HepG2 (cell line): ENCODE results near the gene WNK4. TPM values are rescaled to one million over a fixed set of nuclear protein-coding genes. Genes with fewer than 3 reads are reported as not detected.

Source experiments
- AHR ChIP-seq: IDR thresholded peaks from 2 replicates; pipeline ENCODE4 v1.6.1; 2018; ENCODE audit warnings: missing genetic modification reagents, missing compliant biosample characterization
- ARNT ChIP-seq: fragments of 450-650 bp; IDR thresholded peaks from 2 replicates; pipeline ENCODE4 v1.6.1; 2017
- BRF2 ChIP-seq: sonication (generic); formaldehyde crosslinking; IDR thresholded peaks from 2 replicates; pipeline ENCODE4 v1.8.1; 2022; ENCODE audit warnings: mild to moderate bottlenecking, missing genetic modification reagents
- CC2D1A ChIP-seq: sonication (generic); formaldehyde crosslinking; IDR thresholded peaks from 2 replicates; pipeline ENCODE4 v1.8.1; 2023; ENCODE audit warnings: mild to moderate bottlenecking, missing genetic modification reagents
- ELF4 ChIP-seq: sonication (generic); formaldehyde crosslinking; IDR thresholded peaks from 2 replicates; pipeline ENCODE4 v1.5.0; 2020; ENCODE audit warnings: missing genetic modification reagents, mild to moderate bottlenecking, moderate library complexity, borderline replicate concordance
- ETV6 ChIP-seq: sonication (generic); formaldehyde crosslinking; conservative IDR thresholded peaks from 2 replicates; pipeline ENCODE4 v1.4.0; 2020; ENCODE audit warnings: missing genetic modification reagents
- FOXA3 ChIP-seq: IDR thresholded peaks from 2 replicates; pipeline ENCODE4 v1.6.1; 2016; ENCODE audit warnings: missing genetic modification reagents, missing compliant biosample characterization
- HMGXB3 ChIP-seq: sonication (generic); formaldehyde crosslinking; IDR thresholded peaks from 2 replicates; pipeline ENCODE4 v1.4.0; 2020; ENCODE audit warnings: missing genetic modification reagents, borderline replicate concordance
- NCOR1 ChIP-seq: fragments of 200-600 bp; sonication (generic); IDR thresholded peaks from 2 replicates; pipeline ENCODE4 v1.7.0; 2017; ENCODE audit warnings: antibody characterized with exemption, low read length, borderline replicate concordance
- RBFOX2 ChIP-seq: fragments of 200-400 bp; formaldehyde crosslinking; IDR thresholded peaks from 2 replicates; pipeline ENCODE4 v1.6.1; 2017; ENCODE audit warnings: low read depth, mild to moderate bottlenecking, low read length
- TFE3 ChIP-seq: IDR thresholded peaks from 2 replicates; pipeline ENCODE4 v1.6.1; 2016
- ZBTB3 ChIP-seq: sonication (generic); formaldehyde crosslinking; IDR thresholded peaks from 2 replicates; pipeline ENCODE4 v1.4.0; 2020; ENCODE audit warnings: low read depth, mild to moderate bottlenecking, moderate library complexity, missing genetic modification reagents, borderline replicate concordance
- ZBTB37 ChIP-seq: sonication (generic); formaldehyde crosslinking; IDR thresholded peaks from 2 replicates; pipeline ENCODE4 v1.4.0; 2020; ENCODE audit warnings: mild to moderate bottlenecking, missing genetic modification reagents
- ZNF143 ChIP-seq: sonication (generic); formaldehyde crosslinking; IDR thresholded peaks from 2 replicates; pipeline ENCODE4 v1.4.0; 2020; ENCODE audit warnings: missing genetic modification reagents
- ZNF17 ChIP-seq: sonication (generic); formaldehyde crosslinking; IDR thresholded peaks from 2 replicates; pipeline ENCODE4 v1.5.0; 2020; ENCODE audit warnings: mild to moderate bottlenecking, missing genetic modification reagents
- ZNF562 ChIP-seq: sonication (generic); formaldehyde crosslinking; IDR thresholded peaks from 2 replicates; pipeline ENCODE4 v1.8.0; 2022; ENCODE audit warnings: missing genetic modification reagents, borderline replicate concordance
- ZNF724P ChIP-seq: sonication (generic); formaldehyde crosslinking; IDR thresholded peaks from 2 replicates; pipeline ENCODE4 v1.8.0; 2022; ENCODE audit warnings: missing genetic modification reagents, borderline replicate concordance
- ZNF790 ChIP-seq: sonication (generic); formaldehyde crosslinking; IDR thresholded peaks from 2 replicates; pipeline ENCODE4 v1.8.0; 2022; ENCODE audit warnings: missing genetic modification reagents, mild to moderate bottlenecking, borderline replicate concordance
- ZSCAN22 ChIP-seq: sonication (generic); formaldehyde crosslinking; IDR thresholded peaks from 2 replicates; pipeline ENCODE4 v1.4.0; 2020; ENCODE audit warnings: mild to moderate bottlenecking, missing genetic modification reagents
- polyA plus RNA-seq, 8 experiments: library from polyadenylated mRNA; depleted of rRNA in 3 of 8; stranded (reverse) in 7 of 8; unstranded in 1 of 8; fragments of >200 nt; fragmentation: Illumina TruSeq in 4 of 8; extraction: Trizol in 4 of 8; gene quantifications; 2 replicates each; pipeline versions ENCODE4 v1.2.1 to v1.2.3, GENCODE V29; 2011 to 2016; ENCODE audit warnings: low read depth in 4 of 8, missing spikeins in 1 of 8, mixed read lengths in 1 of 8; ENCODE audit not compliant: insufficient read depth in 1 of 8
- total RNA-seq, 5 experiments: library from RNA; depleted of rRNA; stranded (reverse); fragments of >200 nt; fragmentation: Illumina TruSeq; extraction: Trizol; gene quantifications; 2 replicates each; pipeline ENCODE4 v1.2.3, GENCODE V29; 2016; ENCODE audit warnings: low read depth in 1 of 5
- TF ChIP-seq, protein P1 (sequence below): sonication (generic); formaldehyde crosslinking; IDR thresholded peaks from 2 replicates; pipeline ENCODE4 v1.4.0; 2020; ENCODE audit warnings: missing genetic modification reagents
- TF ChIP-seq, protein P2 (sequence below): sonication (generic); formaldehyde crosslinking; IDR thresholded peaks from 2 replicates; pipeline ENCODE4 v1.8.1; 2023; ENCODE audit warnings: mild to moderate bottlenecking, missing genetic modification reagents, borderline replicate concordance

WNK4 gene
- total and polyA plus RNA-seq, 2 of the 13 experiments (the other 11 are each of a cell fraction or from before 2014, with no cell fraction given): 2.7 to 13.7 TPM

DNA sequence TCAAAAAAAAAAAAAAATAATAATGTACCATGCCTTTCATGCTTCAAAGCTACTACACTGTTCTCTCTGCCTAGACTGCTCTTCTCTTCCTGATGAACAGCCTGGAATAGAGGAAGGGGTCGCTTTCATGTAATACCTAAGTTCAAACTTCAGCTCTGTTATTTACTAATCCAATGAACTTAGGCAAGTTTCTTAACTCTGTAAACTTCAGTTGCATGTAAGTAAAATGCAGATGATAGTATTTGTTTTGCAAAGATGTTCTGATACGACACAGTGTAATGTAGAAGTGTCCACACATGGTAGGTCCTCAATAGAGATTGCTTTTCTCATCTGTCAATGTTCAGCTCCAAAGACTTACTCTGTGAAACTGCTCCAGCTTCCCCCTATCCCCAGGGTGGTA lies 11.5 kb downstream of the WNK4 start (continued):
- no peak for TF ChIP-seq ZBTB3 (CRISPR knock-in tag)
- peak; percentile 68; the same call in 1 of the 2 replicates for TF ChIP-seq NCOR1
- TF ChIP-seq ZSCAN22 (CRISPR knock-in tag): no peak
- TF ChIP-seq CC2D1A (CRISPR knock-in tag): no peak
- TF ChIP-seq TFE3: no peak
- TF ChIP-seq ZNF143: no peak
- TF ChIP-seq ETV6 (CRISPR knock-in tag): no peak; the same call in 1 of the 2 replicates
- TF ChIP-seq, protein P1, sequence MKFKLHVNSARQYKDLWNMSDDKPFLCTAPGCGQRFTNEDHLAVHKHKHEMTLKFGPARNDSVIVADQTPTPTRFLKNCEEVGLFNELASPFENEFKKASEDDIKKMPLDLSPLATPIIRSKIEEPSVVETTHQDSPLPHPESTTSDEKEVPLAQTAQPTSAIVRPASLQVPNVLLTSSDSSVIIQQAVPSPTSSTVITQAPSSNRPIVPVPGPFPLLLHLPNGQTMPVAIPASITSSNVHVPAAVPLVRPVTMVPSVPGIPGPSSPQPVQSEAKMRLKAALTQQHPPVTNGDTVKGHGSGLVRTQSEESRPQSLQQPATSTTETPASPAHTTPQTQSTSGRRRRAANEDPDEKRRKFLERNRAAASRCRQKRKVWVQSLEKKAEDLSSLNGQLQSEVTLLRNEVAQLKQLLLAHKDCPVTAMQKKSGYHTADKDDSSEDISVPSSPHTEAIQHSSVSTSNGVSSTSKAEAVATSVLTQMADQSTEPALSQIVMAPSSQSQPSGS (CRISPR knock-in tag): no peak
- TF ChIP-seq ZNF17 (CRISPR knock-in tag): no peak
- no peak for TF ChIP-seq BRF2 (CRISPR knock-in tag)
- TF ChIP-seq ARNT: no peak
- no peak for TF ChIP-seq ZNF724P (CRISPR knock-in tag)
- no peak for TF ChIP-seq ZBTB37 (CRISPR knock-in tag)
- TF ChIP-seq RBFOX2: no peak
- TF ChIP-seq, protein P2, sequence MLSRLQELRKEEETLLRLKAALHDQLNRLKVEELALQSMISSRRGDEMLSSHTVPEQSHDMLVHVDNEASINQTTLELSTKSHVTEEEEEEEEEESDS (CRISPR knock-in tag): no peak
- TF ChIP-seq HMGXB3 (CRISPR knock-in tag): peak; percentile 50; the same call in 1 of the 2 replicates
- no peak for TF ChIP-seq ZNF562 (CRISPR knock-in tag)
- TF ChIP-seq ELF4 (CRISPR knock-in tag): no peak
- no peak for TF ChIP-seq AHR
- no peak for TF ChIP-seq ZNF790 (CRISPR knock-in tag)
- TF ChIP-seq FOXA3 (CRISPR knock-in tag): peak; percentile 85
